ENCODE data around the gene CEBPZ. TPM values are rescaled to one million over a fixed set of nuclear protein-coding genes. Genes with fewer than 3 reads are reported as not detected.

Gene CEBPZ
- total and polyA plus RNA-seq, 2 of the 13 experiments (the other 11 are each of a cell fraction or from before 2014, with no cell fraction given), result 14.4 to 117 TPM

DNA sequence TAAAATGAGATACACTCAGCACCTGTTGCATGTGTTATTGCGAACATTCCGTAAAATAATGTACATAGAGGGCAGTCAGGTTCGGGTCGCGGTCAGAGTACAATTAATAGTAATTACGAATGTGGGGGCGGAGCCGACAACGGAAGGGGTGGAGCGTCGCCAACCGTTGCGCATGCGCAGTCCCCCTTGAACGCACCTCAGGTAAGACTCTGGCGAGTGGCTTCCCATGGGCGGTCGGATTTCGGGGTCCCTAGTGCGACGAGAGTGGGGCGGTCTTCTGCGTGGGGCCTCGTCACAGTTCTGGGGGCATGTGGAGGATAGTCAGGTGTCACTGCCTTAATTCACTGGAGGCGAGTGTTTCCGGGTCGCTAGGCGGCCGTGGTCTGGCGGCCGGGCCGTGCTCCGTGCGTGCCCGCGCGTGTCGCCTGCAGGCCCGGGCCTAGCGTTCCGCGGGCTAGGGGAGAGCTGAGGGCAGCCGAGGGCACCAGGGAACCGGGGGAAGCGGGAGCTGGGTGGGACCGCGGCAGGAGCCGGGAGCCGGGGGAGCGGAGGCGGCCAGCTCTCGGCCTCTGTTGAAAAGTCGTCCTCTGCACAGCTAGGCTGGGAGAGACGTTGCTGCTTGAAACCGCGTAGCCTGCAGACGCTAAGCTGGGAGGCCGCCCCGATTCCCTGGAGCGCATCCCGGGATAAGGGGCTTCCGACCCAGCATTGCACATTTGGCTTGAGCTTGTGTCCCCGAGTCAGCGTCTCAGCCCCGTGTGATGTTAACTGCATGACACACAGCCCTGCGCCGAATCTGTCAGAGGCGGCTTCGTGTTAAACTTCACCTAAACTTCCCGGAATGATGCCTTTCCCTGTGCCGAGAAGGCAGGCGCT, 34.8 kb downstream of the CEBPZ start, which contains the start of gene CEBPZOS (continued):
- 0 out of 2 replicates have a peak, but pooled peaks have one; percentile 56 for TF ChIP-seq ZNF232 (CRISPR knock-in tag; IDR thresholded peaks at IDR 0.05; ENCODE audit: borderline replicate concordance)
- TF ChIP-seq RARG (CRISPR knock-in tag; IDR thresholded peaks at IDR 0.05; ENCODE audit: low read depth), result 0 out of 2 replicates have a peak, but pooled peaks have one; percentile 73
- peak; percentile 97 for TF ChIP-seq TOPORS (CRISPR knock-in tag; IDR thresholded peaks at IDR 0.05)
- TF ChIP-seq, protein P1, sequence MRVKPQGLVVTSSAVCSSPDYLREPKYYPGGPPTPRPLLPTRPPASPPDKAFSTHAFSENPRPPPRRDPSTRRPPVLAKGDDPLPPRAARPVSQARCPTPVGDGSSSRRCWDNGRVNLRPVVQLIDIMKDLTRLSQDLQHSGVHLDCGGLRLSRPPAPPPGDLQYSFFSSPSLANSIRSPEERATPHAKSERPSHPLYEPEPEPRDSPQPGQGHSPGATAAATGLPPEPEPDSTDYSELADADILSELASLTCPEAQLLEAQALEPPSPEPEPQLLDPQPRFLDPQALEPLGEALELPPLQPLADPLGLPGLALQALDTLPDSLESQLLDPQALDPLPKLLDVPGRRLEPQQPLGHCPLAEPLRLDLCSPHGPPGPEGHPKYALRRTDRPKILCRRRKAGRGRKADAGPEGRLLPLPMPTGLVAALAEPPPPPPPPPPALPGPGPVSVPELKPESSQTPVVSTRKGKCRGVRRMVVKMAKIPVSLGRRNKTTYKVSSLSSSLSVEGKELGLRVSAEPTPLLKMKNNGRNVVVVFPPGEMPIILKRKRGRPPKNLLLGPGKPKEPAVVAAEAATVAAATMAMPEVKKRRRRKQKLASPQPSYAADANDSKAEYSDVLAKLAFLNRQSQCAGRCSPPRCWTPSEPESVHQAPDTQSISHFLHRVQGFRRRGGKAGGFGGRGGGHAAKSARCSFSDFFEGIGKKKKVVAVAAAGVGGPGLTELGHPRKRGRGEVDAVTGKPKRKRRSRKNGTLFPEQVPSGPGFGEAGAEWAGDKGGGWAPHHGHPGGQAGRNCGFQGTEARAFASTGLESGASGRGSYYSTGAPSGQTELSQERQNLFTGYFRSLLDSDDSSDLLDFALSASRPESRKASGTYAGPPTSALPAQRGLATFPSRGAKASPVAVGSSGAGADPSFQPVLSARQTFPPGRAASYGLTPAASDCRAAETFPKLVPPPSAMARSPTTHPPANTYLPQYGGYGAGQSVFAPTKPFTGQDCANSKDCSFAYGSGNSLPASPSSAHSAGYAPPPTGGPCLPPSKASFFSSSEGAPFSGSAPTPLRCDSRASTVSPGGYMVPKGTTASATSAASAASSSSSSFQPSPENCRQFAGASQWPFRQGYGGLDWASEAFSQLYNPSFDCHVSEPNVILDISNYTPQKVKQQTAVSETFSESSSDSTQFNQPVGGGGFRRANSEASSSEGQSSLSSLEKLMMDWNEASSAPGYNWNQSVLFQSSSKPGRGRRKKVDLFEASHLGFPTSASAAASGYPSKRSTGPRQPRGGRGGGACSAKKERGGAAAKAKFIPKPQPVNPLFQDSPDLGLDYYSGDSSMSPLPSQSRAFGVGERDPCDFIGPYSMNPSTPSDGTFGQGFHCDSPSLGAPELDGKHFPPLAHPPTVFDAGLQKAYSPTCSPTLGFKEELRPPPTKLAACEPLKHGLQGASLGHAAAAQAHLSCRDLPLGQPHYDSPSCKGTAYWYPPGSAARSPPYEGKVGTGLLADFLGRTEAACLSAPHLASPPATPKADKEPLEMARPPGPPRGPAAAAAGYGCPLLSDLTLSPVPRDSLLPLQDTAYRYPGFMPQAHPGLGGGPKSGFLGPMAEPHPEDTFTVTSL (CRISPR knock-in tag; IDR thresholded peaks at IDR 0.05; ENCODE audit: borderline replicate concordance), result peak; percentile 79
- TF ChIP-seq ZNF121 (CRISPR knock-in tag; IDR thresholded peaks at IDR 0.05), result 0 out of 2 replicates have a peak, but pooled peaks have one; percentile 28
- TF ChIP-seq CHD4 (IDR thresholded peaks at IDR 0.05; ENCODE audit: borderline replicate concordance, low read length), result no peak; the same call in 1 of the 2 replicates
- TF ChIP-seq MAFG (CRISPR knock-in tag; IDR thresholded peaks at IDR 0.05), result no peak
- no peak for TF ChIP-seq RCOR2 (CRISPR knock-in tag; IDR thresholded peaks at IDR 0.05)
- TF ChIP-seq, protein P2, sequence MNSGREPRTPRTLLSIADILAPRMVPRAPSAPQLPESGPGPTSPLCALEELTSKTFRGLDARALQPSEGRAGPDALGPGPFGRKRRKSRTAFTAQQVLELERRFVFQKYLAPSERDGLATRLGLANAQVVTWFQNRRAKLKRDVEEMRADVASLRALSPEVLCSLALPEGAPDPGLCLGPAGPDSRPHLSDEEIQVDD (CRISPR knock-in tag; IDR thresholded peaks at IDR 0.05; ENCODE audit: borderline replicate concordance), result peak; percentile 84; the same call in 1 of the 2 replicates
- TF ChIP-seq ZNF263 (CRISPR knock-in tag; IDR thresholded peaks at IDR 0.05), result peak; percentile 50
- TF ChIP-seq EP300 (IDR thresholded peaks at IDR 0.05; ENCODE audit: low read depth in 2 of 2, low read length in 2 of 2), result no peak; a peak in 1 of 4 replicates
- TF ChIP-seq EP300 (CRISPR knock-in tag; IDR thresholded peaks at IDR 0.05; ENCODE audit: borderline replicate concordance), result no peak
- TF ChIP-seq RBM22 (optimal IDR thresholded peaks at IDR 0.05; ENCODE audit: low read length), result no peak
- peak; percentile 97 for TF ChIP-seq IRX3 (CRISPR knock-in tag; IDR thresholded peaks at IDR 0.05; ENCODE audit: borderline replicate concordance, low read depth)
- TF ChIP-seq ZNF879 (CRISPR knock-in tag; IDR thresholded peaks at IDR 0.05), result peak; percentile 93; the same call in 1 of the 2 replicates
- no peak for TF ChIP-seq TRIM24 (CRISPR knock-in tag; IDR thresholded peaks at IDR 0.05)
- TF ChIP-seq ZNF768 (CRISPR knock-in tag; IDR thresholded peaks at IDR 0.05), result peak; percentile 82
- TF ChIP-seq, protein P3, sequence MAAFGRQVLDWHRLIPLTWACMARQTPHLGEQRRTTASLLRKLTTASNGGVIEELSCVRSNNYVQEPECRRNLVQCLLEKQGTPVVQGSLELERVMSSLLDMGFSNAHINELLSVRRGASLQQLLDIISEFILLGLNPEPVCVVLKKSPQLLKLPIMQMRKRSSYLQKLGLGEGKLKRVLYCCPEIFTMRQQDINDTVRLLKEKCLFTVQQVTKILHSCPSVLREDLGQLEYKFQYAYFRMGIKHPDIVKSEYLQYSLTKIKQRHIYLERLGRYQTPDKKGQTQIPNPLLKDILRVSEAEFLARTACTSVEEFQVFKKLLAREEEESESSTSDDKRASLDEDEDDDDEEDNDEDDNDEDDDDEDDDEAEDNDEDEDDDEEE (CRISPR knock-in tag; IDR thresholded peaks at IDR 0.05), result no peak
- TF ChIP-seq SP1 (IDR thresholded peaks at IDR 0.05), result no peak
- TF ChIP-seq SP1 (CRISPR knock-in tag; IDR thresholded peaks at IDR 0.05), result peak; percentile 73
- no peak for TF ChIP-seq FOXK2 (IDR thresholded peaks at IDR 0.05)
- peak; percentile 54 for TF ChIP-seq TBL1XR1 (IDR thresholded peaks at IDR 0.05; ENCODE audit: borderline replicate concordance, low read length, partially characterized antibody)
- TF ChIP-seq ZNF775 (CRISPR knock-in tag; IDR thresholded peaks at IDR 0.05; ENCODE audit: borderline replicate concordance), result peak; percentile 94
- TF ChIP-seq LCORL (IDR thresholded peaks at IDR 0.05), result no peak; the same call in 1 of the 2 replicates
- TF ChIP-seq LCORL (CRISPR knock-in tag; IDR thresholded peaks at IDR 0.05), result 0 out of 2 replicates have a peak, but pooled peaks have one; percentile 45
